Lung (tissue), 12 donors: Measurements from ENCODE around the gene RNF43. TPM values are rescaled to one million over a fixed set of nuclear protein-coding genes. Genes with fewer than 3 reads are reported as not detected.

Experiments
- ATAC-seq: fragments of 200-7000 bp; cut with Tn5 transposase; one replicate; pipeline ENCODE4 v1.9.1; 2020; ENCODE audit warnings: moderate number of reproducible peaks; ENCODE audit not compliant: insufficient read depth, low FRiP score
- DNase-seq, 3 donors: peaks; one replicate each; pipeline ENCODE4 v3.0.0-alpha.2; 2013 to 2017
- H3K27ac ChIP-seq, 2 donors: one replicate each; pipeline ENCODE4 v1.5.1; 2013; ENCODE audit warnings: mild to moderate bottlenecking in 2 of 2, moderate library complexity in 2 of 2, control low read depth in 1 of 2, inconsistent platforms in 1 of 2, low read depth in 1 of 2, low read length in 1 of 2
- H3K27me3 ChIP-seq, 3 donors: one replicate each; pipeline ENCODE4 v1.5.1; 2013; ENCODE audit warnings: low read length in 2 of 3; ENCODE audit not compliant: control insufficient read depth in 3 of 3, insufficient read depth in 3 of 3
- H3K36me3 ChIP-seq, 4 donors: one replicate each; pipeline ENCODE4 v1.5.1; 2013; ENCODE audit warnings: low read length in 4 of 4, mild to moderate bottlenecking in 1 of 4, moderate library complexity in 1 of 4; ENCODE audit not compliant: control insufficient read depth in 4 of 4, insufficient read depth in 4 of 4
- H3K4me1 ChIP-seq, 5 donors: one replicate each; pipeline ENCODE4 v1.5.1; 2013; ENCODE audit warnings: low read length in 5 of 5, mild to moderate bottlenecking in 2 of 5, moderate library complexity in 1 of 5; ENCODE audit not compliant: control insufficient read depth in 5 of 5, insufficient read depth in 5 of 5
- H3K4me3 ChIP-seq: one replicate; pipeline ENCODE4 v1.5.1; 2013; ENCODE audit warnings: mild to moderate bottlenecking, control low read depth, moderate library complexity
- H3K9ac ChIP-seq, 2 donors: one replicate each; pipeline ENCODE4 v1.5.1; 2013; ENCODE audit warnings: low read length in 2 of 2, control low read depth in 1 of 2; ENCODE audit not compliant: insufficient read depth in 1 of 2
- H3K9me3 ChIP-seq, 4 donors: one replicate each; pipeline ENCODE4 v1.5.1; 2013; ENCODE audit warnings: low read length in 3 of 4, mild to moderate bottlenecking in 1 of 4, moderate library complexity in 1 of 4; ENCODE audit not compliant: control insufficient read depth in 4 of 4, insufficient read depth in 3 of 4
- WGBS, 2 donors: extraction: QIAGEN DNeasy Blood & Tissue Kit; methylation state at CpG; one replicate each; pipeline ENCODE4 v1.1.7; 2013; 5-methylcytosine and 5-hydroxymethylcytosine counted together
- polyA plus RNA-seq, 2 donors: library from polyadenylated mRNA; stranded (reverse); fragments of 200-250 nt; gene quantifications; one replicate each; pipeline ENCODE4 v1.2.1, GENCODE V29; 2013
- total RNA-seq, 2 donors: library from RNA; depleted of rRNA in 1 of 2; stranded (reverse); fragments of >200 nt in 1 of 2; gene quantifications; one replicate each; pipeline ENCODE4 v1.2.1, GENCODE V29; 2014 to 2021
- TF ChIP-seq, protein P1 (sequence below): IDR thresholded peaks from 2 replicates; pipeline ENCODE4 v1.5.1; 2012; ENCODE audit warnings: mild to moderate bottlenecking; ENCODE audit errors: control extremely low read depth, extremely low read depth
- donor health status: control.
- donor health status: control.
- donor health status: Bipolar disorder and iron deficiency.
- donor health status: healthy.
- donor health status: DM: yes; HTN: yes; CAD: no.

Gene RNF43
- total and polyA plus RNA-seq, 4 donors, result 3.7 to 32.9 (median 7.8) TPM

DNA sequence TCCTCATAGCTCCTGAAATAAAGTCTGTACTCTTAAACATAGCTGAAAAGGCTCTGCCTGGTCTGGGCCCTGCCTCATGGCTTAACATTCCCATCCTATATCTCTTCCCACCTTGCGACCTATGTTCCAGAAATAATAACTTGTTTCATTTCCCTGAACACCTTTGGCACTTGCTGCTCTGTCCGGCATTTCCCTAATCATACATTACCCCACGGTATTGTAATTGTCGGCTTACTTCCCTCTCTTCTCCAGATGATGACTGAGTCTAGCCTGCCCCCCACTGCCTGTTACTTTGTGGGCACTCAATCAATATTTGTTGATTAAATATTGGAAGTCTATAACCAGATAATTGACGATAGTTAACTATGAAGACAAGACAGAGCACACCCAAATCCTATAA, 42.1 kb downstream of the RNF43 start:
- 43 to 61% methylated on average over 5 of the region's 5 CpGs for WGBS, 2 donors
- Histone ChIP-seq H3K4me1 (peaks cover 0 to 30% (median 6%) of the 10 kb centered on the region in 5 donors), H3K9ac (no peak overlapping the region), H3K36me3 (peaks cover 0 to 3% (median 1%) of the 10 kb centered on the region in 4 donors), H3K4me3 (no peak overlapping the region), H3K27ac (no peak overlapping the region), H3K9me3 (no peaks in the 10 kb centered on the region), H3K27me3 (no peaks in the 10 kb centered on the region)
- DNase-seq (no peak), ATAC-seq (no peak)
- TF ChIP-seq, protein P1, sequence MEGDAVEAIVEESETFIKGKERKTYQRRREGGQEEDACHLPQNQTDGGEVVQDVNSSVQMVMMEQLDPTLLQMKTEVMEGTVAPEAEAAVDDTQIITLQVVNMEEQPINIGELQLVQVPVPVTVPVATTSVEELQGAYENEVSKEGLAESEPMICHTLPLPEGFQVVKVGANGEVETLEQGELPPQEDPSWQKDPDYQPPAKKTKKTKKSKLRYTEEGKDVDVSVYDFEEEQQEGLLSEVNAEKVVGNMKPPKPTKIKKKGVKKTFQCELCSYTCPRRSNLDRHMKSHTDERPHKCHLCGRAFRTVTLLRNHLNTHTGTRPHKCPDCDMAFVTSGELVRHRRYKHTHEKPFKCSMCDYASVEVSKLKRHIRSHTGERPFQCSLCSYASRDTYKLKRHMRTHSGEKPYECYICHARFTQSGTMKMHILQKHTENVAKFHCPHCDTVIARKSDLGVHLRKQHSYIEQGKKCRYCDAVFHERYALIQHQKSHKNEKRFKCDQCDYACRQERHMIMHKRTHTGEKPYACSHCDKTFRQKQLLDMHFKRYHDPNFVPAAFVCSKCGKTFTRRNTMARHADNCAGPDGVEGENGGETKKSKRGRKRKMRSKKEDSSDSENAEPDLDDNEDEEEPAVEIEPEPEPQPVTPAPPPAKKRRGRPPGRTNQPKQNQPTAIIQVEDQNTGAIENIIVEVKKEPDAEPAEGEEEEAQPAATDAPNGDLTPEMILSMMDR, result no peak

- Histone ChIP-seq H3K27me3 (no peaks in the 10 kb centered on the region), H3K4me3 (no peak overlapping the region), H3K36me3 (peaks cover 0 to 2% (median 0%) of the 10 kb centered on the region in 4 donors), H3K9ac (no peak overlapping the region), H3K9me3 (no peaks in the 10 kb centered on the region), H3K4me1 (peaks cover 0 to 18% (median 5%) of the 10 kb centered on the region in 5 donors), H3K27ac (no peak overlapping the region)
- ATAC-seq, result no peak
- TF ChIP-seq, protein P1, result no peak
- no peak for DNase-seq
- WGBS, 2 donors, result 100% methylated on average over 1 of the region's 1 CpG
Measured at GRCh38 chr17:58373923-58374322, 43.4 kb downstream of the RNF43 start.

- no peak overlapping the region for H3K9ac ChIP-seq
- H3K27ac ChIP-seq, result no peak overlapping the region
- H3K36me3 ChIP-seq, result peaks cover 0 to 2% (median 0%) of the 10 kb centered on the region in 4 donors
- DNase-seq, result no peak
- no peaks in the 10 kb centered on the region for H3K27me3 ChIP-seq
- H3K4me1 ChIP-seq, result peaks cover 0 to 16% (median 5%) of the 10 kb centered on the region in 5 donors
- H3K4me3 ChIP-seq, result no peak overlapping the region
- no peak for ATAC-seq
- no peaks in the 10 kb centered on the region for H3K9me3 ChIP-seq
- TF ChIP-seq, protein P1, result no peak
- 91% methylated on average over 5 of the region's 5 CpGs for WGBS, 2 donors
Measured at GRCh38 chr17:58373003-58373402, 44.3 kb downstream of the RNF43 start.
